HG03060 (cell line): Measurements from ENCODE around the gene ATF6B.

Experiments
- ATAC-seq: cut with Tn5 transposase; IDR thresholded peaks from one replicate; pipeline ENCODE4 v1.9.1; 2021; ENCODE audit warnings: low read depth, moderate number of reproducible peaks; ENCODE audit not compliant: unreplicated experiment

Gene ATF6B

DNA sequence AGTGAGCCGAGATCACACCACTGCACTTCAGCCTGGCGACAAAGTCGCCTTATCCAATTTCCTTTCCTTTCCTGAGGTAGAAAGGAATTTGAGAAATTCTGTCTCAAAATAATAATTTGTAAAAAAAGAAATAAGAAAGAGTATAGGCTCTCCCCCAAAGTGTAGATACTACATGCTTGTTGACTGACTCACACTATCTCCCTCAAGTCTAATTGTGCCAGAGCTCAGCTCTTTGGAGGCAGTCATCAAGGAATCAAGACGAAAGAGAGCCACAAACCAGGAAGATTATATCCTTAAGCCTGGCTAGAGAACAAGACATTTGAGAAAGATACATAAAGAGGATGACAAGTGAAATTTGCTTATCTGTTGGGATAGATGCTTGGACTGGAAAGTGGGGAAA is 5.7 kb upstream of the ATF6B start:
- no peak for ATAC-seq

DNA sequence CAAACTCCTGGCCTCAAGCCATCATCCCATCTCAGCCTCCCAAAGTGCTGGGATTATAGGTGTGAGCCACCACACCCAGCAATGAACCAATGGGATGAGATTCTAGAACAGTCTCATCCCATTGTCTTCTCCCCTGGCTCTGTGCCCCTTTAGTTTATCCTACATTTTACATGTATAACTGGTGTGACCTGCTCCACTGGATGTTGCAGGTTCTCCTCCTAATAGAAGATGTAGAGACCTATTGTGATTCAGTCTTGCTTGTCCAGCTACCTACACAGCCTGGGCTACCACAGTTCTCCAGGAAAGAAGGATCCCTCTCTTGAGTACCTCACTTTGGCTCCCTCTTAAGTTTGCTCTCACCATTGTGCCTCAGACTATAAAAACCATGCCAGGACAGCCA is 4.1 kb upstream of the ATF6B start:
- ATAC-seq = no peak

DNA sequence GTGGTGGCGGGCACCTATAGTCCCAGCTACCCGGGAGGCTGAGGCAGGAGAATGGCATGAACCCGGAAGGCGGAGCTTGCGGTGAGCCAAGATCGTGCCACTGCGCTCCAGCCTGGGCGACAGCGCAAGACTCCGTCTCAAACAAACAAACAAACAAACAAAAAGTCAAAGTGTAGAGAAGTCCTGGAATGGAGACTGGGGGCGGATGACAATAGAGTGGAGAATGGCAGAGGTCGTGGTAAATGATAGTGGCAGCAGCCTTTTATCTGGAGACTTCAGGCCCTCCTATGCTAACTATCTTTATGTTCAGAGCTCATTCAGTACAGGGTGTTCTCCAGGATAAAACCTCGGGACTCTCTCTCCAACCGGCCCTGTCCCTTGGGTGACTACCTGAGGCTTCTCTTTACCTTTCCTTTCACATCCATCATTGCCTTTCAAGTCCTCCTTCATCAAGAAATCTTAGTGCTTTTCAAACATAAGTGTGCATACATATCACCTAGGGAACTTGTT is 3.4 kb upstream of the ATF6B start:
- ATAC-seq = no peak

DNA sequence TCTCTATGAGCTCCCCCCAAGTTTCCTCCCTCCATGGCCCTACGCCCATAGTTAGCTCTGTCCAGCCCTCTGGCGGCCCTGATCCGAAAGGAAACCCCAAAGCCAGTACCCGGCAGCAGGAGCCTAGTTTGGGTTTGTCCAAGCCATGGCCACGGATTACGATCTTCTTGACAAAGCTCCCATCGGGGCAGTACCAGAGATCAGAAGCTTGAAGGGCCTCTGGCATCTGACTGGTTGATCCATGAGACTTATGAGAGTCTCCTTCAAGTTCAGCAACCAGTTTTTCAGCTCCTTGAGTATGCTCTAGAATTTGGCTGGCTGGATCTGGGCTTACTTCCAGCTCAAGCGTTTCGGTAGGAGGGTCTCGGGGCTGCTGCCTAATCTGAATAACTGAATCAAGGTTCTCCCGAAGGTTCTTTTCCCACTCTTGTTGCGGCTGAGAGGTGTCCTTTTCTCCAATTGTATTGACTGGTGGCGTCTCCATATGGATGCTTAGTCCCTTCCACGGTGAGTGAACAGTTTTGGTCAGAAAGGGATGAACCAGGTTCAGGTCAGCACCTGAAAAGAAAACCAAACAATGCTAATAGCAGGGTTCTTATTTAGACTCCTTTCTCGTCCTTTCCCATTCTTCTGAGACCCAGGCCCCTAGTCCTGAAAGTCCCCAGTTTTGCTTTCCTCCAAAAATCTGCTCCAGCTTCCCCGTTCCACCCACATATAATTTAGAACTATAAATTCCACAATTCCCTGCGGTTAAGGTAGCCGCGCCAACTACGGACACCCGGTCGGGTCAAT is 1.4 kb upstream of the ATF6B start:
- no peak for ATAC-seq

DNA sequence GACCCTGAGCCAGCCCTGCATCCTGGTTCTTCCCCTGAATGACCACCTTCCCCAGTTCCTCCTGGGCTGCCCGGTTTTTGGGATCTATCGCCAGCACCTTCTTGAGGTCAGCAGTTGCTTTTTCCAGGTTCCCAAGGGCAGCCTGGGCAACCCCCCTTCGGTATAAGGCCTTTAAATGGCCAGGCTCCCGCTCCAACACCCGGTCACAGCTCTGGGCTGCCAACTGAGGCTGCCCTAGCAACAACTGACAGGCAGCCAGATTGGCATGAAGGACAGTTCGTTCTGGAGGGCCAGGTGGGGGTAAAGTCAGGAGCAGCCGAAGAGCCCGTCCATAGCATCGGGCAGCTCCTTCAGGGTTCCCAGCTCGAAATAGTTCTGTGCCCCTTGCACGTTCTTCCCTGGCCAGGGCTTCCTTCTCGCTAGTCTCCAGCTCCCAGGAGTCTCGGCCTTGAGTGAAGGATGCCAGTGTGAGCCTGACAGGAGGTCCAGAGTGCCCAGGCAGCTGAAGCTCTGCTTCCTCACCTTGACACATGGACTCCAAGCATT is 778 bp upstream of the ATF6B start:
- no peak for ATAC-seq

DNA sequence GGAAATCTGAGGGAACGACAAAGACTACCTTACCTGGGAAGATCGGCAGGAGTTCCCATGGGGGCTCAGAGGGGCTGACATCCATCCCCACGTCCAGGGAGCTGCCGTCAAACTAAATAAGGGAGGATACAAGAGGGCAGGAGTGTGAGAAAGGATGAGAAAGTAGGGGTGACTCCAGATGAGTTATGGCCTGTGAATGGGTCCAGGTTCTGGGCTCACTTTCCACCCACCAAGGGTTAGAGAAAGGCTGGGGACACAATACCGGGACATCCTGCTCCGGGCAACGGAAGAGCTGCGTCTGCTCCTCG is 683 bp downstream of the ATF6B start:
- no peak for ATAC-seq

DNA sequence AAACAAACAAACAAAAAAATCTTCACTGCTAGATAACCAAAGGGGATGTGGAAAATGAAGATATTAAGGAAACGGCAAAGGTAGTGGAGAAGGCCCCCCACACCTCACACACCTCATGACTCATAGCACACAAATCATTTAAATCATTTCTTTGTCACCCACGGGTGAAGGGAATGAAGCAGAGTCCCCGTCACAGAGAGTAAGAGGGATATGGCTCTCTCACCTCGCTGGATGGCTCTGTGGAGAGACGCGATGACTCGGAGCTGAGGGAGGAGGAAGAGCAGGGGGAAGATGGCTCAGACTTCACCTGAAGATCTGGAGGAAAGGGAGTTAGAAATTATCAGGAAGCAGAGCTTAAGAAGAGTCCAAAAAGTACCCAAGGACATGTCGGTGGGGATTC is 1.2 kb downstream of the ATF6B start:
- ATAC-seq = no peak

DNA sequence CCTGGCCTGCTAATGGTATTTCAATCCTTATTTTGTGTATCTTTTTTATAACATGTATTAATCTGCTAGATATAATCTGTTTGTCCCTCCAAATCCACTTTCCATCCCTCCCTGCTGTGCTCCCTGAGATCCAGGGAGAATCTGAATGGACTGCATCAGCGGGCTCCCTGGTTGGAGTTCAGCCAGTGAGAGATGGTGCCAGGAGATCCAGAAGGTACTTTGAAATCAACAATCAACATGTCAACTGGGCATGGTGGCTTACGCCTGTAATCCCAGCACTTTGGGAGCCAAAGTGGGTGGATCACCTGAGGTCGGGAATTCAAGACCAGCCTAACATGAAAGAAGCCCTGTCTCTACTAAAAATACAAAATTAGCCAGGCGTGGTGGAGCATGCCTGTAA is 4.4 kb downstream of the ATF6B start:
- no peak for ATAC-seq

DNA sequence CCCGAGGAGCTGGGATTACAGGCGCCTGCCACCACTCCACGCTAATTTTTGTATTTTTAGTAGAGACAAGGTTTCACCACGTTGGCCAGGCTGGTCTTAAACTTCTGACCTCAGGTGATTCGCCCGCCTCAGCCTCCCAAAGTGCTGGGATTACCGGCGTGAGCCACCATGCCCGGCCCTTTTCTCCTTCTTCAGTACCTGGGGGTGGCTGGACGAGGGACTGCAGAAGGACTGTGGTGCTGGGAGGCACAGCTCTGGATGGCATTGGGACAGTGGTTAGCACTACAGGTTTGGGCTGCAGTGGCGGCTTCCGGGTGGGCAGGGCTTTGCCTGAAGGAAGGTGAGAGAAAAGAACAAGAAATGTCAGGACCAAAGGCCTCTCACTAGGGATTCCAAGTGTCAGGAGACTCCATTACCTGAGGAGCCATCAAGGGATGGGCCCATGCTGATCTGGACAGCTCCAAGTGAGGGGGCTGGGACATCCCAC is 7.4 kb downstream of the ATF6B start:
- ATAC-seq = no peak

DNA sequence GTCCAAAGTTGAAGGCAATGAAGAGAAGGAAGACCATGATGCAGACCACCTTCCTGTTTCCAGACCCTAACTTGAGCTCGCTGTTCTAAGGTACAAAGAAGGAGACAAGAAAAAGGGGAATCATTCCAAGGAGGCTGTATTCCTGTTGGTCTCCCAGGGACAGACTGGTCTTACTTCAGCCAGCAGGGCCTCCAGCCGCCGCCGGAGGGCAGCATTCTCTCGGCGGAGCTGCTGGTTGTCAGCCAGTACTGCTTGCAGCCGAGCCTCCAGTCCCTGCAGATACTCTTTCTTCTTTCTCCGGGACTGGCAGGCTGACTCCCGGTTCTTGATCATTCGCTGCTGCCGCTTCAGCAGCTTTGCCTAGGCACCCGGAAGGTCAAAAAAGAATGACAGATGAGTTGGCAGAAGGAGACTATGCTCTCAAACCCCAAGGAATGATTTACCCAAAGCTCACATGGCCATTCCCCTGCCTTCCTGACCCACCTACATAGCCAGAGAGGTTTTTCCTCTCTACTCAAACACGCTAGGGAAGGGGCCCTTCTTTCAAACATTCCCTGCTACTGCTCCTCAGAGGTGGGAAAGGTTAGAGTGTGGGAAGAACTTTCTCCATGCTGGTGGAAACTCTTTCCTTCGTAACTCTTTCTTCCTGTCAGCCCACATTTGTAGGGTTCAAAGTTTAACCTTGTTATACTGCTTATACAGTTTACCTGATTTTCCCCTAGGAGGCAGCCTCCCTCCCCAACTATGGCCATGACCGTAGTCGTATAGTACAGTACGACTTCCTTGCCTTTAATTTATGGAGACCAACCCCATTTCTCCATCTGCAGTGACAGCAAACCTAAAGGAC is 9.0 kb downstream of the ATF6B start:
- ATAC-seq = no peak

DNA sequence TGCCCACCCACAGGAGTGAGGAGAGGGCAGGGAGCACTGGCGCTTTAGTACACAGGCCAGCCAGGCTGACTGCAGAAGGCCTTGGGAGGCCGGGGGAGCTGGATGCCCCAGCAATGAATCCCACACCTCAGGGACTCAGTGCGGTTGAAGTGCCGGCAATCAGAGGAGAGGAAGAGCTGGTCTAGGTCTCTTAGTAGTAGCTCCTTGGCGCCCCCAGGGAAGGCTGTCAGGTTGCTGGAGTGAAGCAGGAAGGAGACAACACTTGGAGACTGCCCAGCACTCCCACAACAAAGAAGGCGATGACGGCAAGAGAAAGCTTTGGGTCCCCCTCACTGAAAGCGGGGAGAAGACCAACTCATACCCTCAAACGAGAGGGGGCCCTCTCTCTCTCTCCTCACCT is 10.6 kb downstream of the ATF6B start:
- no peak for ATAC-seq

DNA sequence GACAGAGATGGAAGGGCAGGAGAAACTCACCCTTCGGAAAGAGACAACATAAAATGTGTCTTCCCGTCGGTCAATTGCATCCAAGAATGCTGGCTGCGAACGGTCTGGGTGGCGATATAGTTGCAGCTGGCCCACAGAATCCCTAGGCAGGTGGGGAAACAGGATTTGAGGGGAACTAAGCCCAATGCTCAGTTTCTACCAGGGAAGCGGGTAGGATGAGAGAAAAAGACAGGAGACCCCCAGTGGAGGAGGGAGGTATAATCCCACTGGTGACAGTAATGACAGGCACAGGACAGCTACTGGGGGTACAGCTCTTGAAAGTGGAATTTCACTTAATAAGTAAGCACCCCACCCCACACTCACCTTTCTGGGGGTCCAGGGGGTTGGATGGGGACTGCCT is 11.4 kb downstream of the ATF6B start:
- no peak for ATAC-seq

DNA sequence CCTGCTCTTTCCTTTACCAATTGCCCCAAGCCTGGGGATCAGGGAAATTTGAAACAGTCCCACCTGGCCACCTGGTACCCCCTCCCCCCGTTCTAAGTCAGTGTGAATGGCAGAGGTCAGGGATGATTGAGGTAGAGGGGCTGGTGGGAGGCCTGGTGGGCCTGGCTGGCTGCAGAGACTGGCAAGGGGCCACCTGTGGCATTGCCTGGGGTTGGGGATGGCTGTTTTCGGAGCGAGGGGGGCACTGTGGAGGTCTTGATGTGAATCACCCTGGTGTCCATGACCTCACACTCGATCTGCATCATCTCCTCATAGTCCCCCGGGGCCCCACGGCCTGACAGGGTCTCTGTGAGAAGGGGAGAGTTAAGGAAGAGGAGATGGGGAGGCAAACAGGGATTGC is 12.4 kb downstream of the ATF6B start:
- no peak for ATAC-seq

DNA sequence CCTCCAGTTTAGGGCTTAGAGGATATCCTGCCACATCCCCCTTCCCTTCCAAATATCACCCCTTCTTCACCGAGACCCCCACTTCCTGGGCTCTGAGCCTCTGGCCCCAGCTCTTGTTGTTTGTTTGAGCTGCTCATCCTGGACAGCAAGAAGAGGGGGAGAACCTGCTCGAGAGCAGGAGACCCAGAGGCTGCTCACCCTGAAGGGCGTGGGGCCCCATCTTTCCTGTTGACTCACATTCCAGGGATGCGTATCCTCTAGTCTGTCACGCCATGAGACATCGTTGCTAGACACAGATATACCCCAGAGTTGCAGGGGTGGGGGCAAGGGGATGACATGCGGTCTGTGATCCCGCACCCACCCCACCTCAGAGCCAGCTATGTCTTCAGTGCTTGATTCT is 13.2 kb downstream of the ATF6B start:
- ATAC-seq = no peak

DNA sequence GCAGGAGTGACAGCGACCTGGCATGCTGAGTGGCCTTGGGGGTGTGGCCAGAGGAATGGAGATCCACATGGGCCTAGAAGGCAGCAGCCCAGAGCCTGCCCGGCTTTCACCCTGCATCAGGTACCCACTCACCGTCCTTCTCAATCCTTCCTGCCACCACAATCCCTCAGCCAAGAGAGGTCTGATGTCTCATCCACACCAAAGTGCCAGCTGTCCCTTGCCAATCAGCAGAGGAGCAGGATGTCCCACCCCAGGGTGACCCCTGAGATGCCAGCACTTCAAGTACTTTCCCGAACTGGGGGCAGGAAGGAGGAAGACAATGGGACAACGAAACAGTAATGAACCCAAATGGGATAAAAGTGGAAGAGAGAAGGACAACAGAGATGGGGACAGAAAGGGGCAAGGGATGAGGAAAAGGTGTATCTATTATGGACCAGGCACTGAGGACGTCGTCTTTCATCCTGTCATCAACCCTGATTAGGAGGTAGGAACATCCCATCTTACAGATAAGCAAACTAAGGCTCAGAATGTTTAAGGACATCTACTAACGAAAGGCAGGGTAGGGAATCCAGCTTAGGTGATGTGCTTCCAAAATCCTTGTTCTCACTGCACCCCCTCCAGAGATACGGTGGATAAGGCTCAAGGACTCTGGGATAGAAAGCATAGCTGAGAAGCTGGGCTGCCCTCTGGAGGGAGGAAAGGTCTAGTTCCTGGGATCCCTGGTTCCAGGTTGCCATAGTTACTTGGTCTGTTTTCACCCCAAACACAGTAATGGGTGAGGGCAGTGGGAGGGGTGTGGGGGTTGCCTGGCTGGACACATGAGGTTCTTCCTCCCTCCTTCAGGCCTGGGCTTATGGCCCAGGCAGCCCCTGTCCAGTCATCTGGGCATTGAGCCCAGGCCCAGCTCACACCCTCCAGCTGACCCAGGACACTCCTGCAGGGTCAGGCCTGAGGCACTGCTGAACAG is 14.4 kb downstream of the ATF6B start:
- ATAC-seq = no peak

DNA sequence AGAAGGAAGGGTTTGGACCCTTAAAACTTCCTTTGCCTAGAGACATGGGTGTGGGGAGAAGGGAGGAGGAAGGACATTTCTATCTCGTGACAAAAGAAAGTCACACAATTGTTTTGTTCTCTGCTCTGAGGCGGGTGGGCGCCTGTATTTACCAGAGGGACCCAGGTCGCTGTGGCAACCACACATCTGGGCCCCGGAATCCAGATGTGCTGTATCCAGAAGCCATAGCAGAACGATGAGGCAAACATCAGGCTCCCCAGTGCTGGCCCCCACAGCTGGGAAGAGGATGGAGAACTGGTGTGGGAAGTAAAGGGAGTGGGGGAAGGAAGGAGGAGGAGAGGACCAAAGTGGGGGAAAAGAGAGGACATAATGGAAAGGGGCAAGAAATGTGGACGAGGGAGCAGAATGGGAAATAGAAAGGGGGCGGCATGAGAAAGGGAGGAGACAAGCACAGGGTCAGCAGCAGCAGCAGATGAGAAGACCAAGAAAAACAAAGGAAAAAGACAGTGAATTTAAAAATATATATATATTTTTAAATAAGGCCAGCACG is 15.5 kb downstream of the ATF6B start:
- ATAC-seq = no peak

DNA sequence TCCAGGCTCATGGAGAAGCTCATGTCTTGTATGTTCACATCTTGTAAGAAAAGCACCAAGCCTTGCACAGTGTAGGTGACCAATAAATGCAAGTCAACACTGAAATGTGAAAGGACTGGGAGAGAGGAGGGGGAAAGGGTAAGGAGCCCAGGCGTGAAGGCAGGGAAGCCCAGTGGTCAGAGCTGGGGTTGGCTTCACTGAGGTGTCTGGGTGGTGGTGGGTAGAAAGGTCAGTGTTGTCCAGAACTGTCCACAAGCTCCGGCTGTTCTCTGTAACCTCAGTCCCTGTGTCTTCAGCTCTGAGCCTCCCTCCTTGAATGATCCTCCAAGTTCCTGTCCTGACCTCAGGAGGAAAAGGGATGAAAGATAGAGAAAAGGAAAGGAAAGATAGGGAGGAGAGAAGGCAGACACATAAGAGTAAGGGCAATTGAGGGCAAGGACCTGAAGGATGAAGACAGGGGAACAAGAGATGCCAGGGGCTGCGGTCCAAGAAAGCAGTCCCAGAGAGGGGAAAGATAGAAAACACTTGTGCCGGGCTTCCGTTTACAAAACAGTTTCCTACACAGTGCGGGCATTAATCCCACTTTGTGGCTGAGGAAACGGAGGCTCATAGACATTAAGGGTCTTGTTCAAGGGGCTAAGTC is 16.5 kb downstream of the ATF6B start:
- no peak for ATAC-seq

DNA sequence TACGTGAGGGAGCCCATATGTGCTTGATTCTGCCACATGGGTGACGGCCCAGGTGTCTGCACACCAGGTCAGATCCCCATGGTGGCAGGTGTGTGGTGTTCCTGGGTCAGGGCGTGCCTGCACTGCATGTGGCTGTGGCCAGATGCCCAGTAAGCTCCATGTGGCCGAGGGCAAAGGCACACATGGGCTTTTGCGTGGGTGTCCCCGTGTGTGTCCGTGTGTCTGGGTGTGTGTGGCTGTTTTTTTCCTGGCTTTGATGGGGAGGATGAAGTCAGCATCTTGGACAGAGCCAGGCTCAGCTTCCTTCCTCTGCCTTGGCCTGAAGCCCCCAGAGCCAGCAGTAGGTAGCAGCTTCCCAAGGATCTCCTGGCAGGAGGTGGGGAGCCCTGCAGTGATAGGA is 17.4 kb downstream of the ATF6B start:
- ATAC-seq = no peak

DNA sequence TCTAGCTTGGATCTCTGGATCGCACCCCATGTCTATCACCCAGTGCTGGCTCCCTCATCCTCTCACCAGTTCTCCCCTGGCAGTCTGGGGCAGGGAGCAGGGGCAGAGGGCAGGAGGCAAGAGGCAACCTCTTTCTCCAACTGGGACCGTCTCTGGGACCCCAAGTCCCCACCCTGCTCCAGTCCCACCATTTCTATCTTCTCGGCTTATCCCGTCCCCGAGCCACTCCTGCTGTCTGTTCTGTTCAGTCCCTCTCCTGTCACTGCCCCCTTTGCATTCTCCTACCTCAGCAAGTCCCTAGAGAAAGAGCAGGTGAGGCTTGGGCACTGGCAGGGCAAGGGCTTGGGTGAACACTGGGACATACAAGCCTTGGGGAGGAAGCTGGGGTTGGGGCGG is 18.3 kb downstream of the ATF6B start:
- ATAC-seq = no peak
